HG03064 (cell line): ENCODE measurements around the gene RHOA.
"Not testable (repeated sequence)": the region's sequence is repeated elsewhere in the genome, so short reads cannot be mapped to it uniquely, and the experiment has no call there.

Experiments used
- ATAC-seq: cut with Tn5 transposase; IDR thresholded peaks from one replicate; pipeline ENCODE4 v1.9.1; 2021; ENCODE audit warnings: low read depth; ENCODE audit not compliant: unreplicated experiment

RHOA gene

DNA sequence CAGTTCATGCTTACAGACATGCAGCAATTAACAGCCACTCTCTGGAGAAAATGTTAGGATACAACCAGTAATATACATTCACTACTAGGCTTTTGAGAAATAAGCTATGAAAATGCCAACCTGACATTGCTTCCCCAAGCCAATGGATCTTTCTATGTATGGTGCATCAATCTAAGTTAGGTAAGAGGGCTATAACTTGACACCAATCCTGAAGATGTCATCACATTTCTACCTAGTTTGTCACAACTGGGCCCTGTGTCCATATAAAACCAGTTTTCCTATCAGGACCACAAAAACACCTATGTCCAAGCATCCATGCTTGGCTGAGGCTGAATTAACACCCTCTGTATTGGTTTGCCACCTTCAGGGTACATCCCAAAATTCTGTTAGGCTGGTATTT lies 39.8 kb downstream of the RHOA start:
- ATAC-seq, result no peak

DNA sequence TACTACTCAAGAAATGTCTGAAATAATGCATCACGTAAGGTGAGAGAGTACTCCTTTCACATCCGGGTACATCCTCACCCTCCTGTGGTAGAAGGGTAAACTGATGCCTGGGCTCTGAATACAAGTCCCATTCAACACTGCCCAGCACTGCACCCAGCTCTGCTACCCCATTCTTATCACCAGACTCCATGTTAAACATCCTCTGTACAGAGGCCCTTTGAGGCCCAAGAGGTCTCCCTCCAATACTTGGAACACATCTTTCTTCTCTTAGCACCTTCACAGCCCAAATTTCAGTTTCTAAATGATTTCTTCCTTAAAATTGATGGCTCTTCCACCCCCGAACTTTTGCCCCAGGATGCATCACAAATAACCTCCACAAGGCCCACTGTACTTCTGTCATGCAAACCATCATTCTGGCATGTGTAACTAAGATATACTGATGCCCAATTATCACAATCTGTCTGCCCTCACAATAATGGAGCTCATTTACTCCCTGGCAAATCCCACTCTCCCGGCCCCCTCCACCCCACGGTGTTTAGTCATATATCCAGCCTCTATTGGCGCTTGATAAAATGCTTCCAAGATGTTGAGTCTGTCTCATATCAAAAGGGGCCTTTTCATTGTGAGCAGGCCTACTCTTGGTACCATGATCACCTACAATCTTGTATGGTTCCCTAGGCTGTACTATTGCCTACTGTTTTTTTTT lies 41.0 kb downstream of the RHOA start:
- ATAC-seq, result no peak

DNA sequence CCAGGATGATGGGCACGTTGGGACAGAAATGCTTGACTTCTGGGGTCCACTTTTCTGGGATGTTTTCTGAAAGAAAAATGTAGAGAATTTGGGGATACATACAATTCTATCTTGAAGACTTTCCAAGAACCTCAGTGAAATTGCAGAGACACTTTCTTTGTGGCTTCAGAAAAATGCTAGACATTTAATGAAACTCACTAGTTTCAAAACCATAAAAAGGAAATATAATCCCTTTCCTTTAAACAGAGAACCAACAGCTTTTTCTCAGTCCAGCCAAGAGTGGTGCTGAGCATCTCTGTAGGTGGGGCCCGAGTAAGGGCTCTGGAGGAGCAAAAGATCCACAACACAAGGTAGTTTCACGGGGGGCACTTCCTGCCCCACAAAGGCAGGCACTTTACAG lies 49.2 kb downstream of the RHOA start:
- no peak for ATAC-seq

GRCh38 chr3:49359623-49360022 lies 52.2 kb downstream of the RHOA start:
- no peak for ATAC-seq

GRCh38 chr3:49358884-49359225 lies 52.9 kb downstream of the RHOA start:
- ATAC-seq, result peak; percentile 21

- peak; percentile 68 for ATAC-seq
Observed at GRCh38 chr3:49358217-49358883, 53.4 kb downstream of the RHOA start, which contains the start of gene GPX1. TSS of gene GPX1 (minus strand) at chr3:49358353. CDS start at chr3:49358278, 75 bp downstream.

GRCh38 chr3:49357443-49358216 lies 54.1 kb downstream of the RHOA start:
- peak; percentile 20 for ATAC-seq

DNA sequence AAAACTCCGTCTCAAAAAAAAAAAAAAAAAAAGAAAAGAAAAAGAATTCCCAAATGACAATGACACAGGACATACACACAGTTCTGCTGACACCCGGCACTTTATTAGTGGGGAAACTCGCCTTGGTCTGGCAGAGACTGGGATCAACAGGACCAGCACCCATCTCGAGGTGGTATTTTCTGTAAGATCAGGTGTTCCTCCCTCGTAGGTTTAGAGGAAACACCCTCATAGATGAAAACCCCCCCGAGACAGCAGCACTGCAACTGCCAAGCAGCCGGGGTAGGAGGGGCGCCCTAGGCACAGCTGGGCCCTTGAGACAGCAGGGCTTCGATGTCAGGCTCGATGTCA lies 54.7 kb downstream of the RHOA start:
- not testable (repeated sequence) for ATAC-seq

DNA sequence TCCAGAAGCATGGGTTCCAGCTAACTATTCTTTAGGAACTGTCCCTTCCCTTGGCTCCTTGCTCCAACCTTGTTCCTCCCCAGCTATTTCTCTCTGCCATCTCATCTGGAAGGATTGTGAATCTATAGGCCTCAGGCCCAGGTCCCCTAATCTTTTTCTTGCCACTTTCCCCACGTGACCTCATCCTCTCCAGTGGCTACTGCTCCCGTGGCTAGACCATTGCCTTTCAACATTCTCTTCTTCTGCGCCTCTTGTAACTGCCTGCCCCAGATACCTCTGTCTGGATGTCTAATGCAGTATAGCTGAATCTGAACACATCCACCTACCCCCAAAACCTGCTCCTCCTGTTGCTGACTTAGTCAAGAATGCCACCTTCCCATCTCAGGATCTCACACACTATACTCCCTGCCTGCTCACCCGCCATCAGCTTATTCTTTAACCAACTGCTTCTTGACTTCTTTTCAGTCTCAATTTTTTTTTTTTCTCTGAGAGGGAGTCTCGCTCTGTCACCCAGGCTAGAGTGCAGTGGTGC lies 58.8 kb downstream of the RHOA start:
- ATAC-seq, result no peak

DNA sequence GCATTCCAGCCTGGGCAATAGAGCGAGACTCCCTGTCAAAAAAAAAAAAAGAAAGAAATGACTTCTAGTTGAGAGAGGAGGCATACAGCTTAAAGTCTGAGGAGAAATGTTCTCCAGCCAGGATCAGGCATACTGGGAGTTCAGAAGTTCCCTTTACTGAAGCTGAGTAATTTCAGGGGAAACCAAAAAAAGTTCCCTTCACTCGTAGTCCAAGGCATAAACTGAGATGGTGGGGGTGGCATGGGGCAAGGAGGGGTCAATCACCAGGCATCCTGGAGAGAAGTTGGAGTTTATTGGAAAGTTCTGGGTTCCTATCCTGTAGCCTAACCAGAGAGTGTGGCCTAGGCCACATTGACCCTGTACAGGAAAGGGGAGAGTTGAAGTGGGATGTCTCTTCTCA lies 59.5 kb downstream of the RHOA start:
- no peak for ATAC-seq

DNA sequence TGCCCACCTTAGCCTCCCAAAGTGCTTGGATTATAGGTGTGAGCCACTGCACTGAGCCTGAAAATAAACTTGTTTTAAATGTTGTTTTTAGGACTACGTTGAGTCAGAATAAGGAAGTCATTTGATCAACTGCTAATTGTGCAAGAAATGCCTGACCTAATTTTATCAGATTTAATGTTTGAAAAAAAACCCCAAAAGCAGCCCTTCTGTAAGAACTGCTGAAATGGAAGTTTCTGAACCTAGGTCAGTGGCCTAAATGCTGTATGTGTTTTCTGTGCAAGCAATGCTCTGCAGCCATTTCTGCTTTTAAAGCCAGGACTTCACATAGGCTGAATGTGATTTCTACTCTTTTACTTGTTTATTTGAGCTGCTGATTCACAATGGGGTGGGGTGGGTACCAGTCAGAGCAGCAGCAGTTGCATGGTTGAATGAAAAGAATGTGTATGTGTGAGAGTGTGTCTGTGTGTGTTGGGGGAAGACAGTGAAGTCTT lies 60.2 kb downstream of the RHOA start:
- no peak for ATAC-seq

DNA sequence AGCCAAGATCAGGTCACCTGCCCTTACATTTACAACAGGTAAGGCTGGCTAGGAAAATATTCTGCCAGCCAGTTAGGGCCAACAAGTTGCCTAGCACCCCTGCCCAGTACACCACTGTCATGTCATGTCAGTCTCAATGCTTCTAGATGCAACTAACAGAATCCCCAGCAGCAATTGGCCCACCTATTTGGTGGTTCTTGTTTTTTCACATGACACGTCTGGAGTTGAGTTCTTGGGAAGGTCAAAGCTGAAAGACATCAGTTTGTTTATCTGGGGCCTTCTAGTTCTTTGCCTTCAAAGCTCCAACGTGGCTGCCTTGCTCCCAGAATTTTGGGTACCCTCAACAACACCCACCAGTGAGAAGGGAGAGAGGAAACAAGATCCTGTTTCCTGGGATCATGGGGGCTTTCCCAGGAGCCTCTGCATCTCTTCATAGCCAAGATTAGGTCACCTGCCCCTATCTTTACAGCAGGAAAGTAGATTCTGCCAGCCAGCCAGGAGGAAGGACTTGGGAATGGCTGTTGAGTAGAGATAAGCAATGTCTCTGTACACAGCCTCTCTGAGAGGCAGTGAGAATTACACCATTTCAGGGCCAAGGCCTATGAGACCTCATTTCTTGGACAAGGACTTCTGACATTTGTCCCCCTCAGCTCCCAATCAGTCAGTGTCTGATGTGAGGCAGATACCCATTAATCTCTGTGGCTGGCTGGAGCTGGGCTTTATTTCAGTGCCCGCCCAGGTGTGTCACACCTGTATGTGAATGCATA lies 62.2 kb downstream of the RHOA start:
- no peak for ATAC-seq

DNA sequence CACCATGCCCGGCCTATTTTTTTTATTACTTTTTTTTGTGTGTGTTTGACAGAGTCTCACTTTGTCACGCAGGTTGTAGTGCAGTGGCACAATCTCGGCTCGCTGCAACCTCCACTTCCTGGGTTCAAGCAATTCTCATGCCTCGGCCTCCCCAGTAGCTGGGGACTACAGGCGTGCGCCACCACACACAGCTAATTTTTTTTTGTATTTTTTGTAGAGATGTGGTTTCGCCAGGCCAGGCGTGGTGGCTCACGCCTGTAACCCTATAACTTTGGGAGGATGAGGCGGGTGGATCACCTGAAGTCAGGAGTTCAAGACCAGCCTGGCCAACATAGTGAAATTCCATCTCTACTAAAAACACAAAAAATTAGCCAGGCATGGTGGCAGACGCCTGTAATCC lies 63.4 kb downstream of the RHOA start:
- ATAC-seq, result not testable (repeated sequence)

DNA sequence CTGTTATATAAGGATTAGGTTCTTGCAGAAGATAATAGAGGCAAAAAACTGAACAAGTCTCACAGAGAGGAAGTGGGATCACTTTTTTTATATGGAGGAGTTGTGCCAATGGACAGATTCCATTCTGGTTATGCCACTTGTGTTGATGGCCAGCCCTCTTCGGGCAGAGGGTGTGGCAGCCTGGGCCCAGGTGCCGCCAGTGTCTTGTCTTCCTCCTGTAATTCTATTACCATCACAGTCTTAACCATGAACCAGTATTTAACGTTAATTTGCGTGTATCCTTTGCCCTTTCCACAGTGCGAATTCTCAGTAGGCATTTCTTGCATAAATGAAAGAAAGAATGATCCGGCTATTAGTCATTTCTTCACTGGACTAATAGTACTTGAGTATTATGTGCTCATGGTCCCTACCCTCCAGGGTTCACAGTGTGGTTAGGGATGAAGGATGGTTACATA lies 65.0 kb downstream of the RHOA start:
- no peak for ATAC-seq

GRCh38 chr3:49343163-49343562 lies 68.6 kb downstream of the RHOA start:
- ATAC-seq, result no peak

GRCh38 chr3:49341996-49342395 lies 69.8 kb downstream of the RHOA start:
- ATAC-seq, result no peak

DNA sequence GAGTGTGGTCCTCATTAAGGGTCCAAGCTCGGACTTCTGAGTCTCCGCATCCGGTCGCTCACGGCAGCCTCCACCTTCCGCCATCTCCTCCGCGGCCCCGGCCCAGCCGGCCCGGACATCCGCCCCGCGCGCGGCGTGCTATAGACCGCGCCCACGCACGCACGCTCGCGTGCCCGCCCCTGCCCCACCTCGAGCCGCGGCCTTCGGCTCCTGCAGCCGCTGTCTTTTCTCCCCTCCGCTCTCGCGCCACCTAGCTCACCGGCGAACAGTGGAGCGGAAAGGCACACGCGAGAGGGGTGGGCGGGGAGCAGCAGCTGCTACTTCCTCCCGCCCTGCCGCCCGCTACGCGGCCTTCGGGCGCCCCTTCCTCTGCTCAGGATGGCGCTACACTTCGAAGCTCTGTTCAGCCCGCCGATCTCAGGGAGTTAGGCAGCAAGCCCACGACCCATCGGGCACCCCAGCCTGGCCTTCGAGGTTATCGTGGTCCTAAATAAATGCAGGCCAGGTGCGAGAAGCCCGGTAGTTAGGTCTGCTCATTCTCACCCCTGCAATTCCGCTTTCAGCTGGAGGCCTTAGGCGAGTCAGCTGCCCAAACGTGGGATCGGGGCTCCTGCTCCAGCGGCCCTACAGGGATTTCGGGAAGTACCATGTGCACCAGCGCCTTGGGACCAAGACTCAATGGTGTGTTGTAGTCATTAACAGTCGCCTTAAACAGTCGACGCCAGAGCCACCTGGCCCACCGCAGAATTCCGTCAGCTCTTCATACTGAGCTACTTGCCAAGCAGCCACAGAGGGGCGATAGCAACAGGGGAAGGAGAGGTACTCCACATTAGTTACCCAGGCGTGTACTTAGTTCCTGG lies 71.6 kb downstream of the RHOA start, which contains the start of gene USP4:
USP4 (minus strand) TSS at position 113 of the 860 bp plus-strand sequence; CDS start at position 84, 29 bp downstream.
- ATAC-seq, result peak; percentile 74

- ATAC-seq, result peak; percentile 8
Observed at GRCh38 chr3:49339581-49339940, 72.2 kb downstream of the RHOA start.

GRCh38 chr3:49333916-49334633 lies 77.7 kb downstream of the RHOA start:
- ATAC-seq, result no peak
